Body of pancreas (tissue), 4 donors: ENCODE data around the gene NDNF. TPM values are rescaled to one million over a fixed set of nuclear protein-coding genes. Genes with fewer than 3 reads are reported as not detected.

ENCODE experiments used
- ATAC-seq: fragments of 150-250 bp; one replicate; pipeline ENCODE4 v1.9.1; 2016
- DNase-seq, 4 donors: peaks; one replicate each; pipeline ENCODE4 v3.0.0-alpha.2; 2019
- H3K27ac ChIP-seq, 4 donors: fragments of 200-600 bp; sonication (generic); 1 replicate in 3 of 4; 2 replicates in 1 of 4; pipeline versions ENCODE4 v1.5.1 to v1.6.1; 2016 to 2019; ENCODE audit warnings: mild to moderate bottlenecking in 1 of 4, mixed read lengths in 1 of 4, moderate library complexity in 1 of 4
- H3K27me3 ChIP-seq, 2 donors: fragments of 200-600 bp; sonication (generic); one replicate each; pipeline ENCODE4 v1.6.0; 2016; ENCODE audit warnings: mild to moderate bottlenecking in 1 of 2
- H3K36me3 ChIP-seq, 2 donors: fragments of 200-600 bp; sonication (generic); replicated peaks in 1 of 2; 2 replicates each; pipeline ENCODE4 v1.5.1; 2016; ENCODE audit warnings: low read depth in 2 of 2; ENCODE audit not compliant: insufficient read depth in 1 of 2
- H3K4me1 ChIP-seq: fragments of 200-600 bp; sonication (generic); one replicate; pipeline ENCODE4 v1.6.0; 2016
- H3K4me3 ChIP-seq, 2 donors: fragments of 200-600 bp; sonication (generic); 1 replicate in 1 of 2; 2 replicates in 1 of 2; pipeline ENCODE4 v1.5.1; 2016 to 2019
- H3K9me3 ChIP-seq, 3 donors: fragments of 200-600 bp; sonication (generic); 1 replicate in 2 of 3; 2 replicates in 1 of 3; pipeline ENCODE4 v1.5.1; 2016
- CTCF ChIP-seq, 7 experiments: fragments of 450-650 bp in 4 of 7; fragments of 200-600 bp in 3 of 7; sonication (generic) in 3 of 7; IDR thresholded peaks; one replicate each; pipeline ENCODE4 v1.5.1; 2016 to 2019; ENCODE audit warnings: antibody characterized with exemption in 7 of 7
- POLR2A ChIP-seq, 3 donors: fragments of 450-650 bp; IDR thresholded peaks; one replicate each; pipeline ENCODE4 v1.6.1; 2016; ENCODE audit warnings: antibody characterized with exemption in 3 of 3, mild to moderate bottlenecking in 2 of 3
- WGBS, 2 donors: methylation state at CpG; one replicate each; pipeline ENCODE4 v1.1.5; 2017; 5-methylcytosine and 5-hydroxymethylcytosine counted together
- intact Hi-C: fragments of 100-400 bp; cut with DNase I; formaldehyde crosslinking; loops from one replicate; pipeline ENCODE4 v1.15.1; 2023
- total RNA-seq, 2 donors: library from RNA; depleted of rRNA; stranded (reverse); fragments of >200 nt; gene quantifications; one replicate each; pipeline ENCODE4 v1.1.0, GENCODE V29; 2016

NDNF gene
- total RNA-seq, 2 donors from 2014 or later = 0.52 to 0.66 TPM

DNA sequence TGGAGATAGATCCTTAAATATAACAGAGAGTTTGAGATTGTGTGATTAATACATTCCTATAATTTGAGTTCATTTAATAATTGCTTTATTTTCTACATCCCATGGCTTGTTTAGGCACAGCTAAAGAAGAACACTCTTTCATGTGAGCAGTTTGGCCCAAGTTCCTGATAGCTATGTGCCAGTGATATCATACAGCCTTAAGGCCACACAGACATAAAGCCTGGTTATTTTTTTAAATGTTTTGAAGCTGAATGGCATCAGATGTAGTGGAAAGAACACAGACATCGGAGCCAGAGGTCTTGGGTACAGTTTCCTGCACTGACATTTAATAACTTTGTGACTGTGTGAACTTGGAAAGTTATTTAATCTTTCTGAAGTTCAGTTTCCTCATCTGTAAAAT lies 7.0 kb upstream of the NDNF start:
- no peak overlapping the region for H3K4me3 ChIP-seq
- intact Hi-C loops = no loop called here
- 74 to 81% methylated on average over 1 of the region's 1 CpG for WGBS, 2 donors
- TF ChIP-seq POLR2A (IDR thresholded peaks at IDR 0.05) = no peak
- no peak for TF ChIP-seq CTCF (IDR thresholded peaks at IDR 0.05)
- no peak for DNase-seq
- no peak overlapping the region for H3K27ac ChIP-seq
- no peaks in the 10 kb centered on the region for H3K4me1 ChIP-seq
- ATAC-seq = no peak
- no peaks in the 10 kb centered on the region for H3K27me3 ChIP-seq
- no peaks in the 10 kb centered on the region for H3K9me3 ChIP-seq
- no peaks in the 10 kb centered on the region for H3K36me3 ChIP-seq

- ATAC-seq (no peak), DNase-seq (no peak)
- no peaks in the 10 kb centered on the region for H3K9me3 ChIP-seq
- no peak for TF ChIP-seq CTCF (IDR thresholded peaks at IDR 0.05)
- no peak for TF ChIP-seq POLR2A (IDR thresholded peaks at IDR 0.05)
- intact Hi-C loops = no loop called here
- no peaks in the 10 kb centered on the region for H3K36me3 ChIP-seq
- peaks cover 5% of the 10 kb centered on the region for H3K4me1 ChIP-seq
- H3K4me3 ChIP-seq = no peak overlapping the region
- no peak overlapping the region for H3K27ac ChIP-seq
- WGBS, 2 donors = 55 to 61% methylated on average over 5 of the region's 5 CpGs
- H3K27me3 ChIP-seq = no peaks in the 10 kb centered on the region
Measured at GRCh38 chr4:121077496-121077895, 5.2 kb upstream of the NDNF start.

GRCh38 chr4:121076416-121076815 lies 4.1 kb upstream of the NDNF start:
- WGBS, 2 donors = 79% methylated on average over 6 of the region's 6 CpGs
- intact Hi-C loops = no loop called here
- no peak for TF ChIP-seq POLR2A (IDR thresholded peaks at IDR 0.05)
- H3K27ac ChIP-seq = no peak overlapping the region
- no peaks in the 10 kb centered on the region for H3K27me3 ChIP-seq
- H3K4me3 ChIP-seq = no peak overlapping the region
- DNase-seq (no peak), ATAC-seq (no peak)
- peaks cover 12% of the 10 kb centered on the region for H3K4me1 ChIP-seq
- H3K9me3 ChIP-seq = no peaks in the 10 kb centered on the region
- H3K36me3 ChIP-seq = no peaks in the 10 kb centered on the region

DNA sequence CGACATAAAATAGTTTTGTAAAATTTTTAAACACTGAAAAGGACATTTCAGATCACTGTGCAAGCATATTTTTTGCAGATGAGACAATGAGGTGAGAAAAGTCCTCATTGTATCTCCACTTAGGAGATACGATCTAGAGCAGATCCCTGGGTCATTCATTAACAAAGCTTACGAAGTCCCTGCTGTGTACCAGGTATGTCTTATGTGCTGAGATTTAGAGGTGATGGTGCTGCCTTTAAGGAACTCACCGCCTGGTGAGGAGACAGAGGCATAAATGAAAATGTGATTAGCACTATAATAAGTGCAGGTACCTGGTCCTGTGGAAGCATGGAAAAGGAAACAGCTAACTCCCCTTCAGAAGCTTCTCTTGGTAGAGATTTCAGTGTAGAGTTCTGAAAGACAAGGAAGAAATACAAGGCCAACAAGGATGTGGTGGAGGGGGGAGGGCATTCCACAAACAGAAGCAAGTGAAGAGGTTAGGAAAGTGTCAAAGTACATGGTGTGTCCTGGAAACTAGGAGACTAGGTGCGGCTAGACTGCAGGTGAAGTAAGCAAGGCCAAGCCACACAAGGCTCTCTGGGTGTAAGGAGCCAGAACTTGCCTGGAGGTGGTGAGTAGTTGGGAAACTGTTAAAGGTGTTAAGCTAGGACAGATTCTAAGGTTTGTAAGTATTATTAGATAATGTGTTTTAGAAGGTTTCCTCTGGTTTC lies 1.5 kb upstream of the NDNF start:
- no peaks in the 10 kb centered on the region for H3K36me3 ChIP-seq
- no peaks in the 10 kb centered on the region for H3K27me3 ChIP-seq
- intact Hi-C loops = no loop called here
- DNase-seq = no peak
- WGBS, 2 donors = 50 to 60% methylated on average over 5 of the region's 5 CpGs
- H3K27ac ChIP-seq = no peak overlapping the region
- no peak for ATAC-seq
- H3K4me3 ChIP-seq = no peak overlapping the region
- TF ChIP-seq CTCF (IDR thresholded peaks at IDR 0.05) = no peak
- H3K9me3 ChIP-seq = no peaks in the 10 kb centered on the region
- H3K4me1 ChIP-seq = peaks cover 21% of the 10 kb centered on the region

DNA sequence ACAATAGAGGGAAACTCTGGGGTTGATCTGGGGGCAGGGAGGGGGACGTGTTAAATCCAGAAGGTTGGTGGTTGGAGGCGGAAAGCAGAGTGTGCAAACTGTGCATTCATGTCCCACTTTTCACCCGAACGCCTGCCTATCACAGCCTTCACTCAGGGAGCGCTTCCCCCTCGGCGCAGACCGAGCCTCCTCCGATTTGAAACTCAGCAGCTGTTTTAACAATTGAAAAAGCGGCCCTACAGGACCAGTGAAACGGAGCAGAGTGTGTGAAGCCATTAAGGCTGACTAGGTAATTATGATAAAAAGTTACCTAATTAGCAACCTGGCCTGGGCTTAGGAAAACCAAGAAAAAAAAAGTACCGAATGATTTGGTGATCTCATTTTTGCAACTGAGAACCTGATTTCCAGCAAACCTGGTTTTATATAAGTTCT lies 685 bp upstream of the NDNF start:
- 6 to 10% methylated on average over 7 to 12 of the region's 12 CpGs for WGBS, 2 donors
- ATAC-seq (no peak), DNase-seq (peak in 1 of 4 donors; percentile 7)
- Histone ChIP-seq H3K27ac (no peak overlapping the region), H3K27me3 (no peaks in the 10 kb centered on the region), H3K9me3 (no peaks in the 10 kb centered on the region), H3K4me1 (peaks cover 21% of the 10 kb centered on the region), H3K4me3 (peak overlapping the region in 1 of 2 donors; percentile 24), H3K36me3 (no peaks in the 10 kb centered on the region)
- TF ChIP-seq POLR2A (IDR thresholded peaks at IDR 0.05) (no peak), CTCF (IDR thresholded peaks at IDR 0.05) (no peak)
- intact Hi-C loops = no loop called here
